KG1 (cell line): ENCODE measurements around the gene RASGEF1C.

Experiments
- DNase-seq: peaks from one replicate; lab custom pipeline; 2025; lab: John Stamatoyannopoulos, UW

The RASGEF1C gene

GRCh38 chr5:180209137-180209581, at the start of gene RASGEF1C:
Gene RASGEF1C, minus strand, starts transcription at chr5:180209211. Its CDS starts 71,159 bp downstream, at chr5:180138052.
- DNase-seq, result peak; percentile 32

DNA sequence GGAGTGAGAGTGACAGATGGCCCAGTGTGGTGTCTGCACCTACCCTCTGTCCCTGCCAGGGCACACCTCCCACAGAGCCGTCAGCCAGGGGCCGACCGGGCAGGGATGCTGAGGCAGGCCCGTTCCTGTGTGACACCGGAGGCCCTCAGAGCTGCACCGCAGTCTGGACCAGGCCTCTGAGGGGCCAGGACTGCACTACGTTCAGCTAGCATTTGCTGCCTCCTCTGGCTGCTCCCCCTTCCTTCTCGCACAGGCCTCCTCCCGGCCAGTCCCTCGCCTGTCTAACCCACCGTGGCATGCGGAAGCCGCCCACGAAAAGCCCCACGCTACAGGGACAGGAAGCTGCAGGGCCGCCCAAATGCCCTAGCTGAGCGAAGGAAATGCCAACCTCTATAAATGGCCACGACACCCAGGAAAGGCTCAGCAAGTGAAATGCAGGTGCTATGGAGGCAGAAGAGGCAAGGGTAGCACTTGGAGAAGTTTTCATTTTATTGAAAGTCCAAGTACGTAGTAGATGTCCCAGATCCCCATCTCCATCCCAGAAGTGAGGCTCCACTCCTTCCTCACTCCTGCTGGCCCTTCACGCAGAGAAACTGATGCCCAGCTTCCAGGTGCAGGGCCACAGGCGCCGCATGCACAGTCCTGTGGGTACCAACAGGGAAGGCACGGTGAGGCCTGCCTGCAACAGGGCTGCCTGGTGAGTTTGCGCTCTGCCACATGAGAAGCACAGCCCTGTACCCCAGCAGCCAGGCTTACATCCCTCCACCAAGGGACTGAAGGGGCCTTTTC, 44.2 kb upstream of the RASGEF1C start:
- DNase-seq, result no peak

DNA sequence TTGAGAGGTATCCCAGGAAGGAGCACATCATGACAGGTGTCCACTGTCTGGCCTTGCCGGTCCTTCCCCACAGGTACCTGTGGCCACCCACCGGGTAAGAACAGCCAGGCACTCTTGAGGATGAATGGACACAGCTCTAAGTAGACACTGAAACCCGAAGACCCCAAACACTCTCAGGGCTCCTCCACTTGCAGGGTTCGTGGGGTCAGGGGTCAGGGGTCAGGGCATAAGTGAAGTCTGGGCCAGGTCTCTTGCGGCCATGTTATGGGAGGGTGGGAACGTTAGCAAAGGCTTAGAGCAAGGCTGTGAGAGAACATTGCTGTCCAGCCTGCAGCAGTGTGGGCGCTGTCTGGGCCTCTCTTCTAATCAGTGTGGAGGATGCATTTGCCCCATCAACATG, 42.9 kb upstream of the RASGEF1C start:
- no peak for DNase-seq

GRCh38 chr5:180251141-180251540, 42.1 kb upstream of the RASGEF1C start:
- DNase-seq, result no peak

GRCh38 chr5:180250329-180250728, 41.3 kb upstream of the RASGEF1C start:
- no peak for DNase-seq

DNA sequence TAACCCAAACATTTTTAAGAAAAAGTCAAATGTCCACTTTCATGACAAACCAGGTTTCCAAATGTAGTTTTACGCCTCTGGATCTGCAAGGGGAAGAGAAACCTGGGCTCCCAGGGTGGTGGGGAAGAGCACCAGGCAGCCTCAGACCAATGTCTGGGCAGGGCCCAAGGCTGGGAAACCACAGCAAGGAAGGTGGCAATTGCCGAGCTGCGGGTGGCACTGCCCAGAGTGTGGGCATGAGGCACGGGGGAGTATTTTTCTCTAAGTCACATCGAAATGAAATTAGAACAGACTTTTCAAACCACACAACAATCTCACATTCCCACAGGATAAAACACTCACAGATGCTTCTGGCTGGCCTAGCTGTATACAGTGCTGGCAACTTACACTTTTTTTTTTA, 32.6 kb upstream of the RASGEF1C start:
- no peak for DNase-seq

GRCh38 chr5:180238631-180239030, 29.6 kb upstream of the RASGEF1C start:
- no peak for DNase-seq

- DNase-seq, result no peak
These were observed 26.8 kb upstream of the RASGEF1C start for GRCh38 chr5:180235846-180236245.

GRCh38 chr5:180235077-180235476, 26.1 kb upstream of the RASGEF1C start:
- no peak for DNase-seq

- DNase-seq, result no peak
These were observed 25.3 kb upstream of the RASGEF1C start for GRCh38 chr5:180234271-180234670.

DNA sequence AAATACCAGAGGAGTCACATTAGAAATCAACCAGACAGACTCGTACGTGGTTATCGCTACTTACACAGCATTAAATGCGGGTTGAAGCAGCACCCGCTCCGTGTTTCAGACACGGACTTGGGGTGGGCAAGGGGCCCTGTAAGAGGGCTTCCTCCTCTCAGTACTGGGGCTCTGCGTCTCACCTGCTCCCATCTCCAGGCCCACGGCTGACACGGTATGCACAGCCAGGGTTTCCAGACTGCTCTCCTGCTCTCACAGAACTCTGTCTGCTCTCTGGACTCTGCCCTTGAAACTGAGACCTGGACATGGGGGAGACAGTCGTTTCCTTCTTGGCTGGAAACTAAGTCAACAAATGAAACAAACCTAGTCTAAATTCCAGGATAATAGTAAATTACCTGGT, 24.7 kb upstream of the RASGEF1C start:
- no peak for DNase-seq

GRCh38 chr5:180230017-180230416, 21.0 kb upstream of the RASGEF1C start:
- no peak for DNase-seq

GRCh38 chr5:180222056-180222455, 13.0 kb upstream of the RASGEF1C start:
- DNase-seq, result no peak

GRCh38 chr5:180217797-180218196, 8.8 kb upstream of the RASGEF1C start:
- no peak for DNase-seq

- no peak for DNase-seq
These were observed 7.7 kb upstream of the RASGEF1C start for GRCh38 chr5:180216646-180217171.

DNA sequence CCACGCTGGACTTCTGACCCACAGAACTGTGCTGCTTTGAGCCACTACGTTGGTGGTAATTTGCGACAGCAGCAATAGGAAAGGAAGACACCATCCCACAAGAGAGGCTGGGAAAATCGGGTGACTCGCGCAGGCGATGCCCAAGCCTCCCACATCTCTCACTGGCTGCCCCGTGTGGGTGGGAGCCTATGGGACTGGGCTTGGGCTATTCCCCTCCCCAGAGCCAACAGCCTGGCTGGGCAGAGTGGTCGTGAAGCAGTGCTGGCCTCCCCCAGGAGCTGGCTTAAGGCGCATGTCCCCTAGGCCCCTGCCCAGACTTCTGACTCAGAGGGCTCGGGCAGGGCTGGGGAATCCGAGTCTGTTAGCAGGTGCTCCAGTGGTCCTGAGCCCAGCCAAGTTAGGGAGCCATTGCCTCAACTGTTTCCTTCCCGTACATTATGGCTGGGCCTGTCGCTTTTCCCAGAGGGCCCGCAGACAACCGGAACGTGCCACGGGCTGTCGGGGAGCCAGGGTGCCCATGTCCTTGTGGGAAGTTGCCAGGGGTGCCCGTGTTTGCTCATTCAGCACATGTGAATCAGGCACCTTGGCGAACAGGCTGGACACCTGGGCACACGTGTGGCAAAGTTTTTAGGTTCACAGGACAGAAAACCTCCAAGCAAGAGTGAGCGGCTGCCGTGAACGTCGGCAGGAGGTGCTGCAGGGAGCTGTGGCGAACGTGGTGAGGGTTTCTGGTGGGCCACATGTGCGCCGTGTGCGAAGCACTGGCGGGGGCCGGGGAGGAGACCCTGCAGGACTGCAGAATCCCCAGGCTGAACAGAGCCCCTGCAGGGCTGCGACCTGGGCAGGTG, 7.0 kb upstream of the RASGEF1C start:
- DNase-seq, result no peak

DNA sequence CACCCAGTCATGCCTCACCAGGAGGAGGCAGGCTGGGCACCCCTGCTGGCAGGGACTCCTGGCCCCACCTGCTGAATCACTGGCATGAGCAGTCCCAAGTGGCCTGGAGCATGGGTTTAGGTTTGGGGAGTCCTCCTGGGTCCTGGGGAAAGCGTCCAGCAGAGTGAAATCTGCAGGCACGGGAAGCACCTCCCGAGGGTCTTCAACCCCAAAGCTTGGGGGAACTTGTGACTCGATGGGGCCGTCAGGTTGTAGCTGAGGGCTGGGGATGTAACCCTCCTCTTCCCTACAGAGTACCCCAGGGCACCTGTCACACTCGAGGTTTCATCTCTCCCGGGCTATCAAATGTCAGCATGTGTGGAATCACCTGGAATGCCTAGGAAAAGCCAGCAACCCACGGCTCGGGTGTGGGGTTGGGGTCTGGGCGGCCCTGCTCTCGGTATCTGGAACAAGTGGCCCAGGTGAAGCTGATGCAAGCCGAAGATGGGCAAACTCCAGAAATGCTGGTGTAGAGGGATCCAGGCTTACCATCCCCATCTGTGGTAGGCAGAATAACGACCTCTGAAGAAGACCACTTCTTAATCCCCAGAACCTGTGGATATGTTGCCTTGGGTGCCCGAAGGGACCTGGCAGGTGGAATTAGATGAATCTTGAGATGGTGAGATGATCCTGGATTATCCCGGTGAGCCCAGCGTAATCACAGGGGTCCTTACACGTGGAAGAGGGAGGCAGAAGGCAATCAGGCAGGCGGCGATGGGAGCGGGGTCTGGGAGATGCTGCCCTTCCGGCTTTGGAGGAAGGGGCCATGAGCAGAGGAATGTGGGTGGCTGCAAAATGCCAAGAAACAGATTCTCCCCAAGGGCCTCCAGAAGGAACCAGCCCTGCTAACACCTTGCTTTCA, 6.1 kb upstream of the RASGEF1C start:
- no peak for DNase-seq

DNA sequence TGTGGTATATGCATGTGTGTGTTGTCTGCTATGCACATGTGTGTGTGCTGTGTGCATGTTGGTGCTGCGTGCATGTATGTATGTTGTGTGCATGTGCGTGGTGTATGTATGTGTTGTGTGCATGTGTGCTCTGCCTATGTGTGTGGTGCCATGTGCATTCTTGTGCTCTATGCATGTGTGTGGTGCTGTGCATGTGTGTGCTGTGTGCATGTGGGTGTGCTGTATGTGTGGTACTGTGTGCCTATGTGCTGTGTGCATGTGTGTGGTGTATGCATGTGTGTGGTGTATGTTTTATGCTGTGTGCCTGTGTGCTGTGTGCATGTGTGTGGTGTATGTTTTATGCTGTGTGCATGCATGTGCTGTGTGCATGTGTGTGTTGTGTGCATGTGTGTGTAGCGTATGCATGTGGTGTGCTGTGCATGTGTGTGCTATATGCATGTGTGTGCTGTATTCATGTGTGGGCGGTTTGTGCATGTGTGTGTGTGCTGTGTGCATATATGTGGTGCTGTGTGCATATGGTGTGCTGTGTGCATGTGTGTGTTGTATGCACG, 4.7 kb upstream of the RASGEF1C start:
- DNase-seq, result no peak

- DNase-seq, result no peak
These were observed 4.2 kb upstream of the RASGEF1C start for GRCh38 chr5:180213256-180213600.

- no peak for DNase-seq
These were observed 3.6 kb upstream of the RASGEF1C start for GRCh38 chr5:180212363-180213255.

- no peak for DNase-seq
These were observed 2.7 kb upstream of the RASGEF1C start for GRCh38 chr5:180211761-180212035.
